K562 (cell line): Measurements from ENCODE around the gene MRPS18B. TPM values are rescaled to one million over a fixed set of nuclear protein-coding genes. Genes with fewer than 3 reads are reported as not detected.
A peak's percentile ranks its signal among the peaks of the same experiment; 100 is the strongest.

Experiments
- ATF1 ChIP-seq, 2 experiments: fragments of 450-650 bp in 1 of 2; IDR thresholded peaks; 2 replicates each; pipeline ENCODE4 v1.6.1; 2016; ENCODE audit warnings: missing compliant biosample characterization in 1 of 2, missing genetic modification characterization in 1 of 2
- BCL6 ChIP-seq: fragments of 250-450 bp; sonication (Bioruptor Pico); IDR thresholded peaks from 2 replicates; pipeline ENCODE4 v1.4.0; 2020
- DMBX1 ChIP-seq: fragments of 250-450 bp; sonication (Bioruptor Pico); IDR thresholded peaks from 2 replicates; pipeline ENCODE4 v1.8.0; 2022; ENCODE audit warnings: inconsistent platforms, mild to moderate bottlenecking, moderate library complexity, borderline replicate concordance
- ELF4 ChIP-seq: fragments of 450-650 bp; formaldehyde crosslinking; IDR thresholded peaks from 2 replicates; pipeline ENCODE4 v1.4.0; 2022; ENCODE audit warnings: missing genetic modification characterization
- MEF2A ChIP-seq: IDR thresholded peaks from 2 replicates; pipeline ENCODE4 v1.6.1; 2011; ENCODE audit warnings: low read depth, mild to moderate bottlenecking, low read length, moderate library complexity; ENCODE audit not compliant: control insufficient read depth
- MEIS2 ChIP-seq: fragments of 450-650 bp; IDR thresholded peaks from 2 replicates; pipeline ENCODE4 v1.6.1; 2014; ENCODE audit warnings: mild to moderate bottlenecking; ENCODE audit not compliant: partially characterized antibody
- POLR2G ChIP-seq: fragments of 200-400 bp; formaldehyde crosslinking; IDR thresholded peaks from 2 replicates; pipeline ENCODE4 v1.6.1; 2017; ENCODE audit warnings: low read depth, mild to moderate bottlenecking, antibody characterized with exemption, low read length, moderate library complexity
- PTBP1 ChIP-seq: fragments of 200-400 bp; formaldehyde crosslinking; IDR thresholded peaks from 2 replicates; pipeline ENCODE4 v1.6.1; 2017; ENCODE audit warnings: low read depth, low read length
- RCOR1 ChIP-seq, 2 experiments: IDR thresholded peaks; 2 replicates each; pipeline ENCODE4 v1.6.1; 2012; ENCODE audit warnings: low read depth in 2 of 2, low read length in 2 of 2, borderline replicate concordance in 1 of 2, improper control_type of control experiment in 1 of 2
- SPI1 ChIP-seq: IDR thresholded peaks from 2 replicates; pipeline ENCODE4 v1.6.1; 2011; ENCODE audit warnings: low read depth, low read length, control low read depth, borderline replicate concordance
- U2AF2 ChIP-seq: fragments of 200-400 bp; formaldehyde crosslinking; optimal IDR thresholded peaks from 2 replicates; pipeline ENCODE3; 2017; ENCODE audit warnings: low read depth, mild to moderate bottlenecking, low read length
- ZBTB7A ChIP-seq: IDR thresholded peaks from 2 replicates; pipeline ENCODE4 v1.6.1; 2011; ENCODE audit warnings: low read depth, mild to moderate bottlenecking, low read length, moderate library complexity, borderline replicate concordance; ENCODE audit not compliant: control insufficient read depth
- ZFP36 ChIP-seq: fragments of 150-350 bp; IDR thresholded peaks from 2 replicates; pipeline ENCODE4 v1.6.1; 2018; ENCODE audit warnings: low read length, low read depth; ENCODE audit not compliant: partially characterized antibody
- ZNF3 ChIP-seq: fragments of 250-450 bp; sonication (Bioruptor Pico); IDR thresholded peaks from 2 replicates; pipeline ENCODE4 v1.5.0; 2021; ENCODE audit warnings: mild to moderate bottlenecking, moderate library complexity
- ZNF561 ChIP-seq: fragments of 450-650 bp; formaldehyde crosslinking; conservative IDR thresholded peaks from 2 replicates; pipeline ENCODE4 v1.4.0; 2020; ENCODE audit warnings: mild to moderate bottlenecking, moderate library complexity
- polyA plus RNA-seq, 8 experiments: library from polyadenylated mRNA; depleted of rRNA in 4 of 8; stranded (reverse) in 5 of 8; unstranded in 3 of 8; fragments of >200 nt; fragmentation: Nextera tagmentation in 2 of 8; fragmentation: Illumina TruSeq in 1 of 8; extraction: Ambion mirVana in 2 of 8; extraction: Trizol in 1 of 8; gene quantifications; 2 replicates each; pipeline versions ENCODE4 v1.2.1 to v1.2.3, GENCODE V29; 2011 to 2014; ENCODE audit warnings: inconsistent platforms in 1 of 8, missing spikeins in 1 of 8
- total RNA-seq, 7 experiments: library from RNA; depleted of rRNA in 6 of 7; stranded (reverse); fragments of >200 nt in 6 of 7; fragmentation: Illumina TruSeq in 2 of 7; extraction: Trizol in 2 of 7; gene quantifications; 2 replicates each; pipeline versions ENCODE4 v1.2.1 to v1.2.3, GENCODE V29; 2011 to 2021; ENCODE audit warnings: low replicate concordance in 1 of 7
- TF ChIP-seq, protein P1 (sequence below), 3 experiments: IDR thresholded peaks in 2 of 3; conservative IDR thresholded peaks in 1 of 3; 2 replicates each; pipeline ENCODE4 v1.5.1; 2011 to 2012; ENCODE audit warnings: low read length in 3 of 3, mild to moderate bottlenecking in 3 of 3, control low read depth in 2 of 3, improper control_type of control experiment in 1 of 3, inconsistent platforms in 1 of 3, low read depth in 1 of 3, mixed read lengths in 1 of 3, moderate library complexity in 1 of 3; ENCODE audit not compliant: insufficient read depth in 2 of 3
- TF ChIP-seq, protein P2 (sequence below): fragments of 450-650 bp; IDR thresholded peaks from 2 replicates; pipeline ENCODE4 v1.6.1; 2016
- TF ChIP-seq, protein P3 (sequence below): sonication (generic); IDR thresholded peaks from 2 replicates; pipeline ENCODE4 v1.6.1; 2016
- TF ChIP-seq, protein P4 (sequence below): fragments of 250-450 bp; sonication (Bioruptor Pico); IDR thresholded peaks from 2 replicates; pipeline ENCODE4 v1.5.0; 2021
- TF ChIP-seq, protein P5 (sequence below): fragments of 200-400 bp; formaldehyde crosslinking; IDR thresholded peaks from 2 replicates; pipeline ENCODE4 v1.6.1; 2017; ENCODE audit warnings: mild to moderate bottlenecking, low read depth, low read length, moderate library complexity

The MRPS18B gene
- total and polyA plus RNA-seq, 9 of the 15 experiments (the other 6 are each of a cell fraction or from before 2014, with no cell fraction given) = 132 to 383 (median 178) TPM

DNA sequence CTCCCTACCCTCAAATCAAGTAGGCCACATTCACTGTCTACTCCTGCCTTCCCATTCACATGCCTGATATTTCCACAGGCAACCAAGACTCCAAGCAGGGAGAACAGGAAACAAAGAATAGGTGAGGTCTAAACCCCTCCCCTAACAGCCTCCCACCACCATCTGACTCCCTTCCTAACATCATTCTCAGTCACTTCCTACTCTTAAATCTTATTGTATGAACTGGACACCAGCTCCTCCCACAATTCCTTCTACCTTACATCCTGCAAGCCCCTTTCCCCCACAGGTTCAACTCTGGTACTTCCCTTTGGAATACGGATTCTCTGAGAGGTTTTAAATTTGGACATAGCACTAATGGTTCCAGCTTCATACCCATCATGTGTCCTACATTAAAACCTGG is 28.3 kb downstream of the MRPS18B start (continued):
- TF ChIP-seq, protein P1, sequence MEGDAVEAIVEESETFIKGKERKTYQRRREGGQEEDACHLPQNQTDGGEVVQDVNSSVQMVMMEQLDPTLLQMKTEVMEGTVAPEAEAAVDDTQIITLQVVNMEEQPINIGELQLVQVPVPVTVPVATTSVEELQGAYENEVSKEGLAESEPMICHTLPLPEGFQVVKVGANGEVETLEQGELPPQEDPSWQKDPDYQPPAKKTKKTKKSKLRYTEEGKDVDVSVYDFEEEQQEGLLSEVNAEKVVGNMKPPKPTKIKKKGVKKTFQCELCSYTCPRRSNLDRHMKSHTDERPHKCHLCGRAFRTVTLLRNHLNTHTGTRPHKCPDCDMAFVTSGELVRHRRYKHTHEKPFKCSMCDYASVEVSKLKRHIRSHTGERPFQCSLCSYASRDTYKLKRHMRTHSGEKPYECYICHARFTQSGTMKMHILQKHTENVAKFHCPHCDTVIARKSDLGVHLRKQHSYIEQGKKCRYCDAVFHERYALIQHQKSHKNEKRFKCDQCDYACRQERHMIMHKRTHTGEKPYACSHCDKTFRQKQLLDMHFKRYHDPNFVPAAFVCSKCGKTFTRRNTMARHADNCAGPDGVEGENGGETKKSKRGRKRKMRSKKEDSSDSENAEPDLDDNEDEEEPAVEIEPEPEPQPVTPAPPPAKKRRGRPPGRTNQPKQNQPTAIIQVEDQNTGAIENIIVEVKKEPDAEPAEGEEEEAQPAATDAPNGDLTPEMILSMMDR (IDR thresholded peaks at IDR 0.05 in 2 of 3, conservative IDR thresholded peaks at IDR 0.05 in 1 of 3; ENCODE audit: insufficient read depth in 2 of 3, low read depth in 1 of 3, low read length in 3 of 3) = no peak
- 0 out of 4 replicates have a peak, but pooled peaks of 1 of the 2 experiments have one; percentile 55 for TF ChIP-seq RCOR1 (IDR thresholded peaks at IDR 0.05; ENCODE audit: borderline replicate concordance in 1 of 2, low read depth in 2 of 2, low read length in 2 of 2)
- TF ChIP-seq, protein P2, sequence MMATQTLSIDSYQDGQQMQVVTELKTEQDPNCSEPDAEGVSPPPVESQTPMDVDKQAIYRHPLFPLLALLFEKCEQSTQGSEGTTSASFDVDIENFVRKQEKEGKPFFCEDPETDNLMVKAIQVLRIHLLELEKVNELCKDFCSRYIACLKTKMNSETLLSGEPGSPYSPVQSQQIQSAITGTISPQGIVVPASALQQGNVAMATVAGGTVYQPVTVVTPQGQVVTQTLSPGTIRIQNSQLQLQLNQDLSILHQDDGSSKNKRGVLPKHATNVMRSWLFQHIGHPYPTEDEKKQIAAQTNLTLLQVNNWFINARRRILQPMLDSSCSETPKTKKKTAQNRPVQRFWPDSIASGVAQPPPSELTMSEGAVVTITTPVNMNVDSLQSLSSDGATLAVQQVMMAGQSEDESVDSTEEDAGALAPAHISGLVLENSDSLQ = peak; percentile 62
- TF ChIP-seq U2AF2 = no peak
- no peak for TF ChIP-seq PTBP1
- peak; percentile 54; the same call in 1 of the 2 replicates for TF ChIP-seq SPI1
- peak; percentile 59 for TF ChIP-seq MEIS2
- TF ChIP-seq, protein P3, sequence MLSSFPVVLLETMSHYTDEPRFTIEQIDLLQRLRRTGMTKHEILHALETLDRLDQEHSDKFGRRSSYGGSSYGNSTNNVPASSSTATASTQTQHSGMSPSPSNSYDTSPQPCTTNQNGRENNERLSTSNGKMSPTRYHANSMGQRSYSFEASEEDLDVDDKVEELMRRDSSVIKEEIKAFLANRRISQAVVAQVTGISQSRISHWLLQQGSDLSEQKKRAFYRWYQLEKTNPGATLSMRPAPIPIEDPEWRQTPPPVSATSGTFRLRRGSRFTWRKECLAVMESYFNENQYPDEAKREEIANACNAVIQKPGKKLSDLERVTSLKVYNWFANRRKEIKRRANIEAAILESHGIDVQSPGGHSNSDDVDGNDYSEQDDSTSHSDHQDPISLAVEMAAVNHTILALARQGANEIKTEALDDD = no peak
- no peak for TF ChIP-seq BCL6
- TF ChIP-seq, protein P4, sequence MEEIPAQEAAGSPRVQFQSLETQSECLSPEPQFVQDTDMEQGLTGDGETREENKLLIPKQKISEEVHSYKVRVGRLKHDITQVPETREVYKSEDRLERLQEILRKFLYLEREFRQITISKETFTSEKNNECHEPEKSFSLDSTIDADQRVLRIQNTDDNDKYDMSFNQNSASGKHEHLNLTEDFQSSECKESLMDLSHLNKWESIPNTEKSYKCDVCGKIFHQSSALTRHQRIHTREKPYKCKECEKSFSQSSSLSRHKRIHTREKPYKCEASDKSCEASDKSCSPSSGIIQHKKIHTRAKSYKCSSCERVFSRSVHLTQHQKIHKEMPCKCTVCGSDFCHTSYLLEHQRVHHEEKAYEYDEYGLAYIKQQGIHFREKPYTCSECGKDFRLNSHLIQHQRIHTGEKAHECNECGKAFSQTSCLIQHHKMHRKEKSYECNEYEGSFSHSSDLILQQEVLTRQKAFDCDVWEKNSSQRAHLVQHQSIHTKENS = no peak
- TF ChIP-seq MEF2A = no peak
- TF ChIP-seq, protein P5, sequence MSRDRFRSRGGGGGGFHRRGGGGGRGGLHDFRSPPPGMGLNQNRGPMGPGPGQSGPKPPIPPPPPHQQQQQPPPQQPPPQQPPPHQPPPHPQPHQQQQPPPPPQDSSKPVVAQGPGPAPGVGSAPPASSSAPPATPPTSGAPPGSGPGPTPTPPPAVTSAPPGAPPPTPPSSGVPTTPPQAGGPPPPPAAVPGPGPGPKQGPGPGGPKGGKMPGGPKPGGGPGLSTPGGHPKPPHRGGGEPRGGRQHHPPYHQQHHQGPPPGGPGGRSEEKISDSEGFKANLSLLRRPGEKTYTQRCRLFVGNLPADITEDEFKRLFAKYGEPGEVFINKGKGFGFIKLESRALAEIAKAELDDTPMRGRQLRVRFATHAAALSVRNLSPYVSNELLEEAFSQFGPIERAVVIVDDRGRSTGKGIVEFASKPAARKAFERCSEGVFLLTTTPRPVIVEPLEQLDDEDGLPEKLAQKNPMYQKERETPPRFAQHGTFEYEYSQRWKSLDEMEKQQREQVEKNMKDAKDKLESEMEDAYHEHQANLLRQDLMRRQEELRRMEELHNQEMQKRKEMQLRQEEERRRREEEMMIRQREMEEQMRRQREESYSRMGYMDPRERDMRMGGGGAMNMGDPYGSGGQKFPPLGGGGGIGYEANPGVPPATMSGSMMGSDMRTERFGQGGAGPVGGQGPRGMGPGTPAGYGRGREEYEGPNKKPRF = no peak
- no peak for TF ChIP-seq ZNF561
- no peak for TF ChIP-seq ZNF3 (CRISPR knock-in tag)
- no peak for TF ChIP-seq POLR2G
- no peak for TF ChIP-seq ELF4
- TF ChIP-seq DMBX1 = no peak
- peak; percentile 4 for TF ChIP-seq ZFP36
- TF ChIP-seq ATF1 (CRISPR knock-in tag; IDR thresholded peaks at IDR 0.05) = no peak
- 0 out of 2 replicates have a peak, but pooled peaks have one; percentile 4 for TF ChIP-seq ATF1 (tag; IDR thresholded peaks at IDR 0.05)
- 0 out of 2 replicates have a peak, but pooled peaks have one; percentile 27 for TF ChIP-seq ZBTB7A
- TF ChIP-seq, all 486 proteins: peak for 8
